Upper lobe of left lung (tissue), 6 donors: Measurements from ENCODE around the gene CSF2. TPM values are rescaled to one million over a fixed set of nuclear protein-coding genes. Genes with fewer than 3 reads are reported as not detected.
A peak's percentile ranks its signal among the peaks of the same experiment; 100 is the strongest.

ENCODE experiments used
- ATAC-seq, 2 donors: fragments of 200-7000 bp; cut with Tn5 transposase; one replicate each; pipeline ENCODE4 v1.9.1; 2022; ENCODE audit warnings: mild to moderate bottlenecking in 2 of 2, moderate library complexity in 2 of 2; ENCODE audit not compliant: low FRiP score in 2 of 2
- DNase-seq, 2 donors: peaks; one replicate each; pipeline ENCODE4 v3.0.0-alpha.2; 2019 to 2020
- H3K27ac ChIP-seq, 4 donors: fragments of 200-600 bp; sonication (generic); one replicate each; pipeline ENCODE4 v1.5.1; 2016 to 2019
- H3K27me3 ChIP-seq, 4 donors: fragments of 200-600 bp; sonication (generic); one replicate each; pipeline ENCODE4 v1.5.1; 2017 to 2019
- H3K36me3 ChIP-seq, 4 donors: fragments of 200-600 bp; sonication (generic); one replicate each; pipeline ENCODE4 v1.5.1; 2016 to 2019
- H3K4me1 ChIP-seq, 4 donors: fragments of 200-600 bp; sonication (generic); one replicate each; pipeline ENCODE4 v1.5.1; 2018 to 2019
- H3K4me3 ChIP-seq, 4 donors: fragments of 200-600 bp; sonication (generic); one replicate each; pipeline ENCODE4 v1.5.1; 2017 to 2019; ENCODE audit warnings: mild to moderate bottlenecking in 2 of 4, moderate library complexity in 1 of 4
- H3K9me3 ChIP-seq, 4 donors: fragments of 200-600 bp; sonication (generic); one replicate each; pipeline ENCODE4 v1.5.1; 2018 to 2019
- EP300 ChIP-seq, 4 donors: sonication (generic); formaldehyde crosslinking; IDR thresholded peaks; one replicate each; pipeline ENCODE4 v1.5.1; 2017; ENCODE audit warnings: antibody characterized with exemption in 4 of 4, control low read depth in 2 of 4
- POLR2A ChIP-seq, 4 donors: fragments of 450-650 bp; IDR thresholded peaks; one replicate each; pipeline ENCODE4 v1.5.1; 2016 to 2017; ENCODE audit warnings: antibody characterized with exemption in 4 of 4, mild to moderate bottlenecking in 2 of 4
- POLR2AphosphoS5 ChIP-seq, 2 donors: sonication (generic); formaldehyde crosslinking; IDR thresholded peaks; one replicate each; pipeline ENCODE4 v1.5.1; 2017; ENCODE audit warnings: antibody characterized with exemption in 2 of 2
- WGBS, 2 donors: methylation state at CpG; one replicate each; pipeline ENCODE4 v1.1.5; 2017 to 2018; 5-methylcytosine and 5-hydroxymethylcytosine counted together
- total RNA-seq, 6 donors: library from RNA; depleted of rRNA in 4 of 6; stranded (reverse); fragments of >200 nt in 4 of 6; gene quantifications; one replicate each; pipeline versions ENCODE4 v1.1.0 to v1.2.1, GENCODE V29; 2016 to 2021
- TF ChIP-seq, protein P1 (sequence below), 6 experiments: fragments of 450-650 bp in 4 of 6; fragments of 200-600 bp in 2 of 6; sonication (generic) in 2 of 6; IDR thresholded peaks; one replicate each; pipeline ENCODE4 v1.5.1; 2016 to 2019; ENCODE audit warnings: antibody characterized with exemption in 6 of 6
- donor health status: DM: no; HTN: no; CAD: no; lungs with moderate emphysema.
- donor health status: DM: no; HTN: yes; CAD: no; lungs with severe emphysema.

The CSF2 gene
- total RNA-seq, 6 donors from 2014 or later = 3.9 to 10.0 (median 4.4) TPM; not detected in 1

DNA sequence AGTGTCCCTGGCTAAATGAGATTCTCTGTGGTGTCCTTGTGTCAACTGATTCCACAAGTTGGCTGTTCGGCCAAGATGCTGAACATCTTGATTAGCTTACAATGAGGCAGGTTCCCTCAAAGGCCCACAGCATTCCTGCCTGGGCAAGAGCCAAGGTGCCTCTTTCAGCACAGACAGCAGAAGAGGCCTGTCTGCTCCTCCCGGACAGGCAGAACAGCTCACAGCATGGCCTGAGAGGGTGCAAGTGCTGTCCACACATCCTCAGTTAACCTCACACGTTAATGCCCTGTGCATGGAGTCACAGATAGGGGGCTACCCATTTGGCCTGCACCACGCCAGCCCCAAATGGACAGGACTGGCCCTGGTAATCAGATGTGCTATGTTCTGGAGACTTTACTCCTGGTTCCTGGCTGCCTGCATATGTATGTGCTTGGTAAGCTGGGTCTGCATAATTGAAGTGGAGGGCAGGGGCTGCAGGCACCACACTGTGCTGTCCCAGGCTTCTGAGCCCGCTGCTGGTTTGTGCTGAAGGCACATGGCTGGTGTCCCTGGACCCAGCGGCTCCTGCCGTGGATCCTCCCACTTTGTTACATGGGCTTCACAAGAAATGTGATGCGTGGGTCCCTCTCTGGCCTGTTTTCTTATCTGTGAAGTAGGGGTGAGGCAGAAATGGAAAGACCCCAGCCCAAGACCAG is 8.9 kb downstream of the CSF2 start:
- DNase-seq (no peak), ATAC-seq (no peak)
- H3K4me1 ChIP-seq = peaks cover 11 to 19% (median 12%) of the 10 kb centered on the region in 4 donors

DNA sequence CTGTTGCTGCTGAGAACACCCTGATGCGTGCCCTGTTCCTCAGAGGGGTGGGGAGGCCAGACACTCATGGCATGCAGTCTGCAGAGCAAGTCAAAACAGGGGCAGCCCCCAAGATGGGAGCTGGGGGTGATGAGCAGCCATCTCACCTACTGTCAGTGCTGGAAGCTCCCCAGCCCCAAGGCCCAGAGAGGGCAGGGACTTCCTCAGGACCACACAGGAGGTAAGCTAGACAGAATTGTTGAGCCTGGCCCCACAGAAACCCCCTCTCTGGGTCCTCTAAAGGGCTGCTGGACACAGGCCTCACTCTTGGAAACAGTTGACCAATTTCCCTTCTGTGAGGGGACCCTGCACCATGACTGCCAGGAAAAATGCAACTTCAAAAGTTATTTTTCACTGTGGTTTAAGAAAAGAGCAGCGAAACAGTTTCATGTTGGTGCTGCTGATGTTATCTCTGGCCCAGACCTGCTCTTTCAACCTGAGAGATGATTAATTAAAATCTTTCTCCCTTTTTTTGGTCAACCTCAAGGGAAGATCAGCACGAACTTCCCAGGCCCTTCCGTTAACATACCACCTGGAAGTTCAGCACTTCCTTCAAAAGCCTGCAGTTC is 9.6 kb downstream of the CSF2 start:
- 79 to 81% methylated on average over 4 of the region's 4 CpGs for WGBS, 2 donors
- Histone ChIP-seq H3K36me3 (no peaks in the 10 kb centered on the region), H3K27ac (no peak overlapping the region), H3K4me1 (peaks cover 11 to 19% (median 12%) of the 10 kb centered on the region in 4 donors), H3K27me3 (no peaks in the 10 kb centered on the region), H3K9me3 (no peaks in the 10 kb centered on the region), H3K4me3 (no peak overlapping the region)
- TF ChIP-seq POLR2A (IDR thresholded peaks at IDR 0.05) = no peak
- TF ChIP-seq EP300 (IDR thresholded peaks at IDR 0.05) = no peak
- no peak for TF ChIP-seq POLR2AphosphoS5 (IDR thresholded peaks at IDR 0.05)
- TF ChIP-seq, protein P1, sequence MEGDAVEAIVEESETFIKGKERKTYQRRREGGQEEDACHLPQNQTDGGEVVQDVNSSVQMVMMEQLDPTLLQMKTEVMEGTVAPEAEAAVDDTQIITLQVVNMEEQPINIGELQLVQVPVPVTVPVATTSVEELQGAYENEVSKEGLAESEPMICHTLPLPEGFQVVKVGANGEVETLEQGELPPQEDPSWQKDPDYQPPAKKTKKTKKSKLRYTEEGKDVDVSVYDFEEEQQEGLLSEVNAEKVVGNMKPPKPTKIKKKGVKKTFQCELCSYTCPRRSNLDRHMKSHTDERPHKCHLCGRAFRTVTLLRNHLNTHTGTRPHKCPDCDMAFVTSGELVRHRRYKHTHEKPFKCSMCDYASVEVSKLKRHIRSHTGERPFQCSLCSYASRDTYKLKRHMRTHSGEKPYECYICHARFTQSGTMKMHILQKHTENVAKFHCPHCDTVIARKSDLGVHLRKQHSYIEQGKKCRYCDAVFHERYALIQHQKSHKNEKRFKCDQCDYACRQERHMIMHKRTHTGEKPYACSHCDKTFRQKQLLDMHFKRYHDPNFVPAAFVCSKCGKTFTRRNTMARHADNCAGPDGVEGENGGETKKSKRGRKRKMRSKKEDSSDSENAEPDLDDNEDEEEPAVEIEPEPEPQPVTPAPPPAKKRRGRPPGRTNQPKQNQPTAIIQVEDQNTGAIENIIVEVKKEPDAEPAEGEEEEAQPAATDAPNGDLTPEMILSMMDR (IDR thresholded peaks at IDR 0.05) = no peak
- DNase-seq (no peak), ATAC-seq (no peak)

More for the DNA sequence above, 8.9 kb downstream of the CSF2 start:
- TF ChIP-seq POLR2A (IDR thresholded peaks at IDR 0.05) = no peak
- no peak for TF ChIP-seq POLR2AphosphoS5 (IDR thresholded peaks at IDR 0.05)
- TF ChIP-seq, protein P1 (IDR thresholded peaks at IDR 0.05) = no peak
- TF ChIP-seq EP300 (IDR thresholded peaks at IDR 0.05) = no peak
- Histone ChIP-seq H3K27ac (no peak overlapping the region), H3K4me3 (no peak overlapping the region), H3K9me3 (no peaks in the 10 kb centered on the region), H3K27me3 (no peaks in the 10 kb centered on the region), H3K36me3 (no peaks in the 10 kb centered on the region)
- WGBS, 2 donors = 96 to 98% methylated on average over 6 to 8 of the region's 8 CpGs

DNA sequence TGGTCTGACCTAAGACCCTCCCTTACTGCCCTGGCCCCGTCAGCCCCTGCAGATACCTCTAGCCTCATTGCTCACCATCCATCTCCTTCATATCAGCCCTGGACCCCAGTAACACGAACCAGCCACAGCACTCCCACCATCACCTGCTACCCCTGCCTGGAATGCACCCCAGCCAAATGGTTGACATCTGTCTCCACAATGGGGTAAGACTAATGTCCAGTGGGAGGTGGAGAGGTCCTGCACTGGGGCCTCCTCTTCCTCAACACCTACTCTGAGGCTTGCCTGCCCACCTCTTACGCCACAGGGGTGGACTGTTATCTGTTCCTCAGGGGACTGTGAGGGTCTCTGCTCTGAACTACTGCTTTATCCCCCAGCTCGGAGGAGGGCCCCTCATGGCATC is 12.1 kb downstream of the CSF2 start:
- no peak for DNase-seq
- ATAC-seq = no peak
- H3K4me1 ChIP-seq = peaks cover 11 to 19% (median 12%) of the 10 kb centered on the region in 4 donors
- H3K9me3 ChIP-seq = no peaks in the 10 kb centered on the region
- 93 to 96% methylated on average over 4 of the region's 4 CpGs for WGBS, 2 donors
- H3K36me3 ChIP-seq = no peaks in the 10 kb centered on the region
- no peaks in the 10 kb centered on the region for H3K27me3 ChIP-seq
- H3K27ac ChIP-seq = peak overlapping the region in 1 of 4 donors; percentile 18
- TF ChIP-seq EP300 (IDR thresholded peaks at IDR 0.05) (no peak), POLR2AphosphoS5 (IDR thresholded peaks at IDR 0.05) (no peak), POLR2A (IDR thresholded peaks at IDR 0.05) (no peak)
- TF ChIP-seq, protein P1 (IDR thresholded peaks at IDR 0.05) = no peak
- H3K4me3 ChIP-seq = no peak overlapping the region

DNA sequence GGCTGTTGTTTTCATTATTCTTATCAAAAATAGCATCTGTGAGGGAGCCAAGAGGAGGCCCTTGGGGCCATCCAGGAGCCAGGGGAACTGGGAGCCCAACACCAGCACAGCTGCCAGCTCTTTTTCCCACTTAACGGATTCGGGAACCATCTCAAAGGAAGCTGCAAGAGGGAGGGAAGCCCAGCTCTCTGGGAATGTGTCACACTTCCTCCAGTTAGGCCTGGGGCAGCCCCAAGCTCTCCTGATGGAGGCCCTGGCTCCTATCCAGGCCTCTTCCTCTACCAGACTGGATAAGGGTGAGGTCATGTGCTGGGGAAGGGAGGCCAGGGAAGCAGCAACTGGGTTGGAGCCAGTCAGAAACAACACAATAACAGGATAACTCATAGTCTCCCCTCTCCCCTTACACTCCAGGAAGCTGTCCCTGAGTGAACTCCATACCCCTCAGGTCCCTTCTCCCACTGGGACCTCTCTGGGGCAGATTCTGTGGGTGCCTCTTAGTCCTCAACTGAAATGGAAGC is 12.7 kb downstream of the CSF2 start:
- H3K9me3 ChIP-seq = no peaks in the 10 kb centered on the region
- peaks cover 11 to 19% (median 12%) of the 10 kb centered on the region in 4 donors for H3K4me1 ChIP-seq
- no peaks in the 10 kb centered on the region for H3K27me3 ChIP-seq
- DNase-seq (peak in 1 of 2 donors; percentile 78), ATAC-seq (peak; percentile 75 to 82)
- no peaks in the 10 kb centered on the region for H3K36me3 ChIP-seq
- no peak overlapping the region for H3K4me3 ChIP-seq
- H3K27ac ChIP-seq = peak overlapping the region in 2 of 4 donors; percentile 18 to 49
- TF ChIP-seq POLR2AphosphoS5 (IDR thresholded peaks at IDR 0.05) (peak; percentile 20 to 26), POLR2A (IDR thresholded peaks at IDR 0.05) (no peak), EP300 (IDR thresholded peaks at IDR 0.05) (no peak)
- TF ChIP-seq, protein P1 (IDR thresholded peaks at IDR 0.05) = no peak
- 12 to 34% methylated on average over 2 of the region's 2 CpGs for WGBS, 2 donors
